Fibroblast of lung (primary cell): ENCODE results near the gene CWC27.

ENCODE experiments used
- EZH2 ChIP-seq: IDR thresholded peaks from 2 replicates; pipeline ENCODE4 v1.5.1; 2012; ENCODE audit warnings: low read length, control low read depth, mild to moderate bottlenecking; ENCODE audit errors: missing control alignments
- TF ChIP-seq, protein P1 (sequence below), 2 donors: IDR thresholded peaks in 1 of 2; conservative IDR thresholded peaks in 1 of 2; 1 replicate in 1 of 2; 2 replicates in 1 of 2; pipeline ENCODE4 v1.5.1; 2011 to 2012; ENCODE audit warnings: low read length in 2 of 2, control low read depth in 1 of 2, inconsistent platforms in 1 of 2, low read depth in 1 of 2, mild to moderate bottlenecking in 1 of 2

DNA sequence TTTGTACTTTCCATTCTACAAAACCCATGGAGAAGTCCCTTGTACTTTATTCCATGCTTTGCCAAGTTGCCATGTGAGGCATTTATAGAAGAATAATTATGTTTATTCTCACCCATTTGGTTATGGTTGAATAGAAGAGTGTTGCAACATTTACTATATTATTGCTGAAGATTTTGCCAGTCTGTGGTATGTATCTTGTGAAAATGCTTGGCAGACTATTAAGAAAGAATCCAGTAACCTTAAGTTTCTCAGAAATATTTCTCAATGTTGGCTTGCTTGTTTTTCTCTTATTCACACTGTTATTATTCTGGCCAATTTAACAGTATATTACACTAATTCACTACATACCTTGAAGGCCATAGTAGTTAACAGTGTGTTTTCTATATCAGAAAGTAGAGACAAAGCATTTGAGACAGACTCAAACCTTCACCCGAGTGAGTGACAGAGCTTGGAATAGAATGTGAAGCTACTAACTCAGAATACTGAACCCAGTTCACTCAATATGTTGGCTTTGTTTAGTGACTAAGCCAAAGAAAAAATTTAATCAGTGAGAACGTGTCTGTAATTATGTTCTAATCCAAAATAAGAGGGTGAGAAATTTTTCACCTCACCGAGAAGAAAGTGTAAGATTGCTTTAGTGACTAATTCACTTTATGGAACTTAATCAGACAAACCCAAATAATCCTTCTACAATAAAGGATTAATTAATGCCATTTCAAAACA, 184.4 kb downstream of the CWC27 start:
- TF ChIP-seq, protein P1, sequence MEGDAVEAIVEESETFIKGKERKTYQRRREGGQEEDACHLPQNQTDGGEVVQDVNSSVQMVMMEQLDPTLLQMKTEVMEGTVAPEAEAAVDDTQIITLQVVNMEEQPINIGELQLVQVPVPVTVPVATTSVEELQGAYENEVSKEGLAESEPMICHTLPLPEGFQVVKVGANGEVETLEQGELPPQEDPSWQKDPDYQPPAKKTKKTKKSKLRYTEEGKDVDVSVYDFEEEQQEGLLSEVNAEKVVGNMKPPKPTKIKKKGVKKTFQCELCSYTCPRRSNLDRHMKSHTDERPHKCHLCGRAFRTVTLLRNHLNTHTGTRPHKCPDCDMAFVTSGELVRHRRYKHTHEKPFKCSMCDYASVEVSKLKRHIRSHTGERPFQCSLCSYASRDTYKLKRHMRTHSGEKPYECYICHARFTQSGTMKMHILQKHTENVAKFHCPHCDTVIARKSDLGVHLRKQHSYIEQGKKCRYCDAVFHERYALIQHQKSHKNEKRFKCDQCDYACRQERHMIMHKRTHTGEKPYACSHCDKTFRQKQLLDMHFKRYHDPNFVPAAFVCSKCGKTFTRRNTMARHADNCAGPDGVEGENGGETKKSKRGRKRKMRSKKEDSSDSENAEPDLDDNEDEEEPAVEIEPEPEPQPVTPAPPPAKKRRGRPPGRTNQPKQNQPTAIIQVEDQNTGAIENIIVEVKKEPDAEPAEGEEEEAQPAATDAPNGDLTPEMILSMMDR (conservative IDR thresholded peaks at IDR 0.05 in 1 of 2, IDR thresholded peaks at IDR 0.05 in 1 of 2; ENCODE audit: low read depth in 1 of 2, low read length in 2 of 2), result no peak
- TF ChIP-seq EZH2, result no peak
